Suprapubic skin (tissue), 4 donors: Measurements from ENCODE around the gene ZNF514.

Experiments used
- CTCF ChIP-seq, 2 donors: fragments of 200-600 bp in 1 of 2; fragments of 450-650 bp in 1 of 2; sonication (generic) in 1 of 2; IDR thresholded peaks; one replicate each; pipeline ENCODE4 v1.5.1; 2016 to 2019; ENCODE audit warnings: antibody characterized with exemption in 2 of 2, mild to moderate bottlenecking in 1 of 2, moderate library complexity in 1 of 2
- EP300 ChIP-seq: sonication (generic); formaldehyde crosslinking; IDR thresholded peaks from one replicate; pipeline ENCODE4 v1.6.1; 2017; ENCODE audit warnings: antibody characterized with exemption
- POLR2A ChIP-seq, 2 donors: fragments of 450-650 bp; IDR thresholded peaks; one replicate each; pipeline ENCODE4 v1.6.1; 2017; ENCODE audit warnings: antibody characterized with exemption in 2 of 2, mild to moderate bottlenecking in 2 of 2, moderate library complexity in 2 of 2
- POLR2AphosphoS5 ChIP-seq, 3 donors: sonication (generic); formaldehyde crosslinking; IDR thresholded peaks; one replicate each; pipeline ENCODE4 v1.6.1; 2017; ENCODE audit warnings: antibody characterized with exemption in 3 of 3

- TF ChIP-seq POLR2A (IDR thresholded peaks at IDR 0.05) (no peak), CTCF (IDR thresholded peaks at IDR 0.05) (no peak), POLR2AphosphoS5 (IDR thresholded peaks at IDR 0.05) (no peak), EP300 (no peak)
These were observed 20.9 kb downstream of the ZNF514 start for GRCh38 chr2:95138702-95139101.
